Activated T-cell treated with anti-CD3 and anti-CD28 coated beads, Interleukin-2, amount 50 U/mL, for 1 hour (primary cell): ENCODE data around the gene FOSL1.

Source experiments
- DNase-seq: peaks from one replicate; pipeline ENCODE4 v3.0.0-alpha.2; 2020

Gene FOSL1

DNA sequence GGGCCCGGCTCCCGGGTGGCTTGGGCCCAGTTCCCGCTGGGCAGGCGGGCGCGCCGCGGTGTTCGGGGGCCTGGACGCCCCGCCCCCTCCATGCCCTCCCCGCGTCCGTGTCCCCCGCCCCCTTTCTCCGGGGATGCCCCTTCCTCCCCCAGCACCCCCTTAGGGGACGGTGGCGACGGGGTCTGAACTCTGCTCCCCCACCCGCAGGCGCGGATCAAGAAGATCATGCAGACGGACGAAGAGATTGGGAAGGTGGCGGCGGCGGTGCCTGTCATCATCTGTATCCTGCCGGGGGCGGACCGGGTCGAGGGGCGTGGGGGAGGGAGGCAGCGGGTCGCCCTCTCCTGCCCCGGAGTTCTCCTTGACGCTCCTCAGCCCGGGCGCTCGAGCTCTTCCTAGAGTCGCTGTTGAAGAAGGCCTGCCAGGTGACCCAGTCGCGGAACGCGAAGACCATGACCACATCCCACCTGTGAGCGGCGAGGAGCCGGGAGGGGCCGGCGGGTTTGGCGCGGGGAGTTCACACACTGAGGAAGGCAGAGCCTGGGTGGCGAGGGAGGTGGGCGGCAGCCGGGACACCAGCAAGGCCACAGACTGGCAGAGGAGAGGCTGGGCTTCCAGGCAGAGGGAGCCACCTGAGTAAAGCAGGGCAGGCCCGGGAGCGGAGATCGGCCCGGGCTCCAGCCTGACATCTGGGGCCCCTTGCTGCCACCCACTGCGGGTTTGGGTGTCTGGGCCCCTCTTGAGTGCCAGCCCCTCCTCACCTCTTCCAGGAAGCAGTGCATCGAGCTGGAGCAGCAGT, 19.6 kb upstream of the FOSL1 start:
- DNase-seq: no peak

- peak; percentile 99 for DNase-seq
Measured at GRCh38 chr11:65919141-65919572, 19.0 kb upstream of the FOSL1 start, which contains the start of gene DRAP1. DRAP1 (plus strand) TSS chr11:65919426; CDS start chr11:65919502, 76 bp downstream.

DNA sequence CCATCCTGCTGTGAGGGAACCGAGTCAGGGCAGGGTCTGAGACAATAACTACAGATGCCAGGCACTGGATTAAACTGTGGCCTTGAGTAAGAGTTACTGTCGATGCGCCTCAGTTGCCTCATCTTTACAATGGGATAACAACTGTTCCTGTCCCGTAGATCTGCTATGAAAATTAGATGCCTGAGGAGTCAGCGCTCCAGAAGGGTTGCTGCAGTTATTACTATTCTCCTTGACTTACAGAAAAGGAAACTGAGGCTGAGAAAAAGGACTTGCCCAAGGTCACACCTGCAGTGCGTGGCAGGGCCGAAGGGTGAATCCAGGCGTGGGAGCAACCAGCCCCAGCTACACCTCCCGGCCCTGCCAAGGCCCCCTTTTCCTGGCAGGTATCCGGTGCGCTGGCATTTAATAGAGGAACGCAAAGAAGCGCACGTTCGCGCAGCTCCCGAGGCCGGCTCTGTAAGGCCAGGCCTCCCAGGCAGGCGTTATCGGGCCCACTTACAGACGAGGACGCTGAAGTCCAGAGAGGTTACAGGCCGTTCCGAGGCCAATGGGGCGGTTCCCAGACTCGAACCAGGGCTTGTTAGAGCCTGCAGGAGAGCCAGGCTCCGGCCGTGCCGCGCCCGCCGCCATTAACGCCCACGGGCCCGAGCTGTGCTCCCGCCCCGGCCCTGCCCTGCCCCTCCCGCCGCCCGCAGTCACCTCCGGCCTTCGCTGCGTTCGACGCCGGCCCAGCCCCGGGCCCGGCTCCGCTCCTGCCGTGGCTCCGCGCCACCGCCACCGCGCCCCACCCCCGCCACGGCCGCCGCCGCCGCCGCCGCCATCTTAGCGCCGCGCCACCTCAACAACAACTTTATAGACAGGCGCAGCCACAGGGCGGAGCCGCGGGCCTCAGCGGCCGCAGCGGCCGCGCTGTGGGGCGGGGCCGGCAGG, 18.3 kb upstream of the FOSL1 start, which contains the start of gene C11orf68:
Gene C11orf68, minus strand, starts transcription at position 852 of the 930 bp plus-strand sequence. Its CDS starts 31 bp downstream, at position 821.
- DNase-seq: no peak

DNA sequence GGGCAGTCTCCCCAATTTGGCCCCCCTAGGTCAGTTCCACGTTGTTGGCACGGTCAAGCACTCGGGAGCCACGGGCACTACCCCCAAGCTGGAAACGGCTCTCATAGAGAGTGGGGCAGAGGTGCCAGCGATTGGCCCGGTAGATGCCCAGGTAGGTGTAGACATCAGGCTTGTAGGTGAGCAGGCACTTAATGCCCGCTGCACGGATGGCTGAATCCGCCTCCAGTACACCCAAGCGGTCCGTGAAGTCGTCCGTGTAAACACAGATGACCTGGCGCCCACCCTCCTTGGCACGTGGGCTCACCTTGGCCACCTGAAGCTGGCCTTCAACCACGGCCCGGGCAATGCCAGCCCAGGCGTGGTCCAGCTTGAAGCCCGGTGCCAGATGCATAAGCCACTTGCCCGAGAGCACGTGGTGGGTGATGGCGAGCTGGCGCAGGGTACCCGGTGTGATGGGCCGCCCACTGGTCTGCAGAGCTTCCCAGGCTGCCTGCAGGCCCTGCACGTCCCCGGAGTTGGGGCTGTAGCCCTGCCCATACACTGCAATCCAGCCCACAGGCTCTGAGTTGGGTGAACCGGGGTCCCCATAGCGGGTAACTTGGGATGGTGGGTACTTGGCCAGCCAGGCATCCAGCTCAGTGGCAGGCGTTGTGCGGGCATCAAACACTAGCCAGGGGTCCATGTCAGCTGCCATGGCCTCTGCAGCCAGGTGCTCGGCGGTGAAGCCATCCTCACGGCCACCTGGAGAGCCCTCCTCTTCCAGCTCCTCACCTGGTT, 17.4 kb upstream of the FOSL1 start:
- DNase-seq: no peak

GRCh38 chr11:65917077-65917433, 16.9 kb upstream of the FOSL1 start:
- no peak for DNase-seq

- no peak for DNase-seq
Measured at GRCh38 chr11:65916391-65916790, 16.2 kb upstream of the FOSL1 start.

- no peak for DNase-seq
Measured at GRCh38 chr11:65915821-65916251, 15.6 kb upstream of the FOSL1 start.

DNA sequence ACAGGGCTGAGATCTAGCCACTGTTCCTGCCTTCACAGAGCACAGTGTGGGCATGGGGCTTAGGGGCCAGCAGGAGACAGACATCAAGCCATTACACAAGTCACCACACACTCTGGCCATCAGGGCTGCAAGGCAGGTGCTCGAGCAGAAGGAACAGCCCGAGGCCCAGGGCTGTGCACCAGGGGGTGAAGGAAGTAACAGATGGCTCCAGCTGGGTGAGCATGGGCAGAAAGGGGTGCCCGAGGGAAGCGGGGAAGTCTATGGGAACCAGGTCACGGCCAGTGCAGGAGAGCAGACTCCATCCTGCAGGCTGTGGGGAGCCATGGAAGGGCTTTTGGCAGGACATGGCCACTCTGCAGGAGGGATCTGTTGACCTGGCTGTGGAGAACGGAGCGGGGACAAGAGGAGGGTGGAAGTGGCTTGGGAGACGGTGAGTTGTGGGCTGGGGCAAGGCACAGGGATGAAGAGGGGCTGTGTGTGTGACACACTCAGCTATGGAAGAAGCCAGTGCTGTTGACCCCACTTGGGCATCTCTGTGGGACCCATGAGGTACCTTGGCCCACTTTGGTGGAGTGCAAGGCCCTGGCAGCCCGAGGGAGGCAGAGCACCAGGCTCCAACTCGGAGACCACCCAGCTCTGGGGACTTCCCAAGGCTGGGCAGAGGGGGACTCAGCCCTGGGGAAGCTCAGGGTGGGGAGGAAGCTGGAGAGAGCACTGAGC, 15.1 kb upstream of the FOSL1 start:
- no peak for DNase-seq

- DNase-seq: no peak
Measured at GRCh38 chr11:65912845-65913244, 12.7 kb upstream of the FOSL1 start.

GRCh38 chr11:65911682-65912568, 11.7 kb upstream of the FOSL1 start:
- DNase-seq: no peak

DNA sequence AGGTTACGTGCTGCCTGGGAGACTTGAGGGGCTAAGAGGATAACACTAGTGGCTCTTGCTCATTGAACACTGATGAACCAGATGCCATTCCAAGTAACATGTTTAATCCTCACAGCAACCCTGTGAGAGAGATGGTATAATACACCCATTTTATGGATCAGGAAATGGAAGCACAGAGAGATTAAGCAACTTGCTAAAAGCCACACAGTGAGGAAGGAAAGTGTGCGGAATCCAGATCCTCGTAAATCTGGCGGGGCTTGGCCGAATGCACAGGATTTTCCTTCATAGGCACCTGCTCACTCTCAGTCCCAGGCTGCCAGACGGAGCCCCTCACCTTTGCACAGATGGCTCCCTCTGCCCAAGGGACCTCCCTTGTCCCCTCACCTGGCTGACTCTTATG, 7.7 kb upstream of the FOSL1 start:
- DNase-seq: no peak

GRCh38 chr11:65906602-65907001, 6.4 kb upstream of the FOSL1 start:
- no peak for DNase-seq

DNA sequence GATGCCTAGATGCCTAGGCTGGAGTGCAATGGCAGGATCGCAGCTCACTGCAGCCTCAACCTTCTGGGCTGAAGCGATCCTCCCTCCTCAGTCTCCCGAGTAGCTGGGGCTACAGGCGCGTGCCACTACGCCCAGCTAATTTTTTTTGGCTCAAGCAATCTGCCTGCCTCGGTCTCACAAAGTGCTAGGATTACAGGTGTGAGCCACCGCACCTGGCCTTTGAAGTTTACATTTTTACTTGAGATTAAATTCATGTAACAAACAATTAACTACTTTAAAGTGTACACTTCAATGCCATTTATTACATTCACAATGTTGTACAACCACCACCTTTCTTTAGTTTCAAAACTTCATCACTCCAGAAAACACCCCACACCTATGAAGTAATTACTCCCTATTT, 3.5 kb upstream of the FOSL1 start:
- DNase-seq: no peak

- no peak for DNase-seq
Measured at GRCh38 chr11:65903068-65903481, 2.9 kb upstream of the FOSL1 start.

DNA sequence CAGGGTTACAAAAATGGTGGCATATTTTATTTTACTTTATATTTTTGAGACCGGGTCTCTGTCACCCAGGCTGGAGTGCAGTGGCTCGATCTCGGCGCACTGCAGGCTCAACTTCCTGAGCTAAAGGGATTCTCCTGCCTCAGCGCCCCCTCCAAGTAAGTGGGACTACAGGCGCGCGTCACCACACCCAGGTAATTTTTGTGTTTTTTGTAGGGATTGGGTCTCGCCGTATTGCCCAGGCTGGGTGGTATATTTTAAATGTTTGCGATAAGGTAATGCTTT, 652 bp upstream of the FOSL1 start:
- DNase-seq: no peak

DNA sequence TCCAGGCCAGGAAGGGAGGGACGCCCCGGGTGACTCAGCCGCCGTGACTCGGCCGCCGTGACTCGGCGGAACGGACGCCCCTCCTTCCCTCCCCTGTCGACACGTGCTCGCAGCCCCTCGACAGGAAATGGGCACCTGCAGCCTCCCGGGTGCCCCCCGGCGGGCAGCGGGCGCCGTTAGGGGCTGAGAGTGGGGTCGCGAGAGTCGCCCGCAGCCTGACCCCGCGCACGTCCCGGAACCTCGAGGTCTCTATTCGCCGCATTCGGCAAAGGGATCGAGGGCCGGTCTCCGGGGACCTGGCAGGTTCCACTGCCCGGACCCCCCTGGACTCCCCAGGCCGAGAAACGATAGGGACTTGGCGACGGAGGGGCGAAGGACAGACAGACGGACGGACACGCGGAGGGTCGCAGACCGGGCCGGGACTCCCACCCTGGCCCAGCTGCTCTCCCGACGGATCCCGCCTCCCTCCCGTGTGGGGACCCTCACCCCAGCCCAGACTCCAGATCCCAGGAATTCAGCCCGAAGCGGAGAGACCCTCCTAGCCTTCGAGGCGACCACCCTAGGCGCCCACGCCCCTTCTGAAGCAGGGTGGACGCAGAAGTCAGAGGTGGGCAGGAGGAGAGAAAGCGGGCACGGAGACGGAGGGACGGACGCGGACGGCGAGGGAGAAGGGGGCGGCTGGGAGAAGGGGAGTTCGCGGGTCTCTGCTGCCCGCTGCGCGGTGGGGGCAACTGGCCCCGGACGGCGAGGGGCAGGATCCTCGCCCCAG, 648 bp downstream of the FOSL1 start:
- peak; percentile 69 for DNase-seq

DNA sequence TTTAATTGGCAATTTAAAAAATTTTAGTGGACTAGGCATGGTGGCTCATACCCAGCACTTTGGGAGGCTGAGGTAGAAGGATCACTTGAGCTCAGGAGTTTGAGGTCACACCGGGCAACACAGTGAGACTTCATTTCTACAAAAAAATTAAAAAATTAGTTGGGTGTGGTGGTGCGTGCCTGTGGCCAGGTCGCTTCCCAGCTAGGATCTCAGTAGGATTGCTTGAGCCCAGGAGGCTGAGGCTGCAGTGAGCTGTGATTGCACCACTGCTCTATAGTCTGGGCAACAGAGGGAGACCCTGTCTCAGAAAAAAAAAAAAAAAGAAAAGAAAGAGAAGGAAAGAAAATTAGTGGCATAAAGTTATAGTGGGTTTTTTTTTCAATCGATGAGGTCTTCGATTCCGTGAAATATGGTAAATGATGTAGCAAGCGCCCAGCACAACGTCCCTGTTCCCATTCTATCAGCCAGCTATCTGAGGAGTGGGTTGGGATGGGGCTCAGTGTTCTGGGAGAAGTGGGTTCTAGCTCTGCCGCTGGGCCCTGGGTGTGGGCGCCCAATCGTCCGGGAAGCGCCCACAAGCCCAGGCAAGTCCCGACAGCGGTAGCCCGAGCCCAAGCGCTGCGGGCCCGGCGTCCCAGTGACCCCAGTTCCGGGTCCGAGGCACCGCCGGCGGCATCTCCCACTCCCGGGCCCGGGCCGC, 1.4 kb downstream of the FOSL1 start:
- DNase-seq: no peak

DNA sequence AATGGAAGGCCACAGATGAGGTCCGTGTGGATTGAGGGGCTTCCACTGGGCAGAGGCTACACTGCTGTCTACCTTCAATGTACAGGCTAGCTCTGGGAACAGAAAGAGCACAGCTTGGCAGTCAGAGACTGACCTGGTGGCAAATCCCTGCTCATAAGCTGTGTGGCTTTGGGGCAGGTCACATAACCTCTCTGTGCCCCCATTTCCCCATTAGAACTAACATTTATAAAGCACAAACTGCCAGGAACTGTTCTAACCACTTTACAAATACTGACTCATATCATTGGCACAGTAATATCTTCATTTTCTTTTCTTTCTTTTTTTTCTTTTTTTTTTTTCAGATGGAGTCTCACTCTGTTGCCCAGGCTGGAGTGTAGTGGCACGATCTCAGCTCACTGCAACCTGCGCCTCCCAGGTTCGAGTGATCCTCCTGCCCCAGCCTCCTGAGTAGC, 3.1 kb downstream of the FOSL1 start:
- DNase-seq: no peak

GRCh38 chr11:65896034-65896999, 3.9 kb downstream of the FOSL1 start:
- DNase-seq: no peak
